Neural progenitor cell (in vitro differentiated cells): ENCODE measurements around the gene LTBP1. TPM values are rescaled to one million over a fixed set of nuclear protein-coding genes. Genes with fewer than 3 reads are reported as not detected.

ENCODE experiments used
- DNase-seq: peaks from one replicate; pipeline ENCODE4 v3.0.0-alpha.2; 2016; ENCODE audit warnings: low spot score
- H2AFZ ChIP-seq: fragments of 200-600 bp; sonication (generic); replicated peaks from 2 replicates; pipeline ENCODE4 v1.6.1; 2016; ENCODE audit warnings: antibody characterized with exemption
- H3F3A ChIP-seq: fragments of 200-600 bp; sonication (generic); 2 replicates; pipeline ENCODE4 v1.6.1; 2016; ENCODE audit warnings: antibody characterized with exemption, low read depth
- H3K27ac ChIP-seq: fragments of 200-600 bp; sonication (generic); 2 replicates; pipeline ENCODE4 v1.5.1; 2016; ENCODE audit warnings: mild to moderate bottlenecking
- H3K27me3 ChIP-seq: fragments of 200-600 bp; sonication (generic); 2 replicates; pipeline ENCODE4 v1.6.1; 2016; ENCODE audit warnings: mild to moderate bottlenecking, moderate library complexity
- H3K36me3 ChIP-seq: fragments of 200-600 bp; sonication (generic); 2 replicates; pipeline ENCODE4 v1.5.1; 2016
- H3K4me1 ChIP-seq: fragments of 200-600 bp; sonication (generic); 2 replicates; pipeline ENCODE4 v1.6.1; 2016; ENCODE audit warnings: mixed run types
- H3K4me2 ChIP-seq: fragments of 200-600 bp; sonication (generic); 2 replicates; pipeline ENCODE4 v1.6.1; 2016
- H3K4me3 ChIP-seq: fragments of 200-600 bp; sonication (generic); 2 replicates; pipeline ENCODE4 v1.5.1; 2016
- H3K79me2 ChIP-seq: fragments of 200-600 bp; sonication (generic); 2 replicates; pipeline ENCODE4 v1.6.1; 2016; ENCODE audit warnings: low read depth
- H3K9ac ChIP-seq: fragments of 200-600 bp; sonication (generic); 2 replicates; pipeline ENCODE4 v1.6.1; 2016
- H3K9me3 ChIP-seq: fragments of 200-600 bp; sonication (generic); 2 replicates; pipeline ENCODE4 v1.5.1; 2016; ENCODE audit warnings: low read depth
- H4K20me1 ChIP-seq: fragments of 200-600 bp; sonication (generic); 2 replicates; pipeline ENCODE4 v1.6.1; 2016; ENCODE audit warnings: low read depth
- H3K27ac Mint-ChIP-seq: 3 replicates; pipeline ENCODE4 v1.8.0; 2021; ENCODE audit warnings: mixed read lengths
- H3K27me3 Mint-ChIP-seq: 2 replicates; pipeline ENCODE4 v1.8.0; 2022; ENCODE audit warnings: low read depth, mild to moderate bottlenecking, inconsistent platforms, moderate library complexity, mixed read lengths; ENCODE audit not compliant: insufficient read depth
- H3K36me3 Mint-ChIP-seq: 3 replicates; pipeline ENCODE4 v1.8.0; 2021; ENCODE audit warnings: mixed read lengths
- H3K4me1 Mint-ChIP-seq: 3 replicates; pipeline ENCODE4 v1.8.0; 2021; ENCODE audit warnings: mixed read lengths
- H3K4me3 Mint-ChIP-seq: 3 replicates; pipeline ENCODE4 v1.8.0; 2021; ENCODE audit warnings: mild to moderate bottlenecking, moderate library complexity, mixed read lengths
- H3K9me3 Mint-ChIP-seq: 3 replicates; pipeline ENCODE4 v1.8.0; 2020; ENCODE audit warnings: mixed read lengths
- CTCF ChIP-seq: fragments of 200-600 bp; sonication (generic); IDR thresholded peaks from 2 replicates; pipeline ENCODE4 v1.5.1; 2017; ENCODE audit warnings: antibody characterized with exemption, mild to moderate bottlenecking
- EZH2 ChIP-seq: fragments of 200-600 bp; sonication (generic); IDR thresholded peaks from 2 replicates; pipeline ENCODE4 v1.6.1; 2017; ENCODE audit warnings: antibody characterized with exemption, mild to moderate bottlenecking, moderate library complexity
- EZH2phosphoT487 ChIP-seq: fragments of 200-600 bp; sonication (generic); IDR thresholded peaks from 2 replicates; pipeline ENCODE4 v1.6.1; 2017; ENCODE audit warnings: antibody characterized with exemption
- total RNA-seq: library from RNA; depleted of rRNA; stranded (reverse); fragments of >200 nt; gene quantifications from 2 replicates; pipeline ENCODE4 v1.2.3, GENCODE V29; 2015; ENCODE audit warnings: low replicate concordance

The LTBP1 gene
- total RNA-seq, 1 donor from 2014 or later, result 50.5 TPM

GRCh38 chr2:33121416-33121815 lies 174.7 kb downstream of the LTBP1 start:
- TF ChIP-seq CTCF (no peak), EZH2 (no peak), EZH2phosphoT487 (no peak)
- no peak overlapping the region for H3K27ac Mint-ChIP-seq
- H4K20me1 ChIP-seq, result no peaks in the 10 kb centered on the region

GRCh38 chr2:33121925-33122324 lies 175.2 kb downstream of the LTBP1 start:
- no peak overlapping the region for H3K4me3 ChIP-seq
- H3K9me3 ChIP-seq, result no peaks in the 10 kb centered on the region
- no peak overlapping the region for H3K27ac Mint-ChIP-seq
- TF ChIP-seq CTCF (no peak), EZH2 (no peak), EZH2phosphoT487 (no peak)
- no peak overlapping the region for H3K9ac ChIP-seq
- no peaks in the 10 kb centered on the region for H3K9me3 Mint-ChIP-seq
- H3F3A ChIP-seq, result no peaks in the 10 kb centered on the region
- no peaks in the 10 kb centered on the region for H3K36me3 ChIP-seq
- peaks cover 4% of the 10 kb centered on the region for H3K4me1 Mint-ChIP-seq
- no peak for DNase-seq
- H3K4me3 Mint-ChIP-seq, result no peak overlapping the region
- H3K36me3 Mint-ChIP-seq, result no peaks in the 10 kb centered on the region
- H3K27ac ChIP-seq, result no peak overlapping the region
- no peaks in the 10 kb centered on the region for H4K20me1 ChIP-seq
- peaks cover 9% of the 10 kb centered on the region for H3K4me1 ChIP-seq
- no peaks in the 10 kb centered on the region for H3K27me3 ChIP-seq
- H3K4me2 ChIP-seq, result no peak overlapping the region
- no peak overlapping the region for H2AFZ ChIP-seq
- H3K27me3 Mint-ChIP-seq, result no peaks in the 10 kb centered on the region
- no peaks in the 10 kb centered on the region for H3K79me2 ChIP-seq

More at GRCh38 chr2:33121416-33121815, 174.7 kb downstream of the LTBP1 start:
- no peaks in the 10 kb centered on the region for H3K79me2 ChIP-seq
- no peaks in the 10 kb centered on the region for H3F3A ChIP-seq
- no peak overlapping the region for H3K4me3 ChIP-seq
- DNase-seq, result peak; percentile 16
- Mint-ChIP-seq H3K4me1 (peaks cover 9% of the 10 kb centered on the region), H3K27me3 (peaks cover 2% of the 10 kb centered on the region), H3K36me3 (no peaks in the 10 kb centered on the region), H3K9me3 (no peaks in the 10 kb centered on the region), H3K4me3 (no peak overlapping the region)
- H3K9ac ChIP-seq, result no peak overlapping the region
- H3K4me2 ChIP-seq, result no peak overlapping the region
- no peaks in the 10 kb centered on the region for H3K36me3 ChIP-seq
- no peak overlapping the region for H2AFZ ChIP-seq
- no peak overlapping the region for H3K27ac ChIP-seq
- no peaks in the 10 kb centered on the region for H3K9me3 ChIP-seq
- H3K27me3 ChIP-seq, result no peaks in the 10 kb centered on the region
- peaks cover 14% of the 10 kb centered on the region for H3K4me1 ChIP-seq

- Mint-ChIP-seq H3K9me3 (no peaks in the 10 kb centered on the region), H3K27ac (no peak overlapping the region), H3K36me3 (no peaks in the 10 kb centered on the region), H3K4me3 (no peak overlapping the region), H3K27me3 (peaks cover 2% of the 10 kb centered on the region), H3K4me1 (no peaks in the 10 kb centered on the region)
- Histone ChIP-seq H3K4me1 (peaks cover 5% of the 10 kb centered on the region), H4K20me1 (no peaks in the 10 kb centered on the region), H3K9ac (no peak overlapping the region), H3F3A (no peaks in the 10 kb centered on the region), H2AFZ (no peak overlapping the region), H3K36me3 (no peaks in the 10 kb centered on the region), H3K79me2 (no peaks in the 10 kb centered on the region), H3K4me3 (no peak overlapping the region), H3K4me2 (no peak overlapping the region), H3K27ac (no peak overlapping the region), H3K27me3 (no peaks in the 10 kb centered on the region), H3K9me3 (no peaks in the 10 kb centered on the region)
- no peak for DNase-seq
- TF ChIP-seq CTCF, result no peak
- TF ChIP-seq EZH2phosphoT487, result no peak
- TF ChIP-seq EZH2, result no peak
These were observed 176.0 kb downstream of the LTBP1 start for GRCh38 chr2:33122726-33123125.
